Glutamatergic neuron (in vitro differentiated cells): ENCODE results near the gene EVA1C. TPM values are rescaled to one million over a fixed set of nuclear protein-coding genes. Genes with fewer than 3 reads are reported as not detected.

Experiments
- DNase-seq: peaks from one replicate; pipeline ENCODE4 v3.0.0; 2022
- H3K27ac Mint-ChIP-seq: one replicate; pipeline ENCODE4 v1.8.0; 2020; ENCODE audit warnings: mild to moderate bottlenecking, mixed read lengths, inconsistent platforms; ENCODE audit not compliant: unreplicated experiment
- H3K27me3 Mint-ChIP-seq: one replicate; pipeline ENCODE4 v1.8.0; 2020; ENCODE audit warnings: mild to moderate bottlenecking, moderate library complexity, mixed read lengths, inconsistent platforms; ENCODE audit not compliant: unreplicated experiment
- H3K36me3 Mint-ChIP-seq: one replicate; pipeline ENCODE4 v1.8.0; 2020; ENCODE audit warnings: mild to moderate bottlenecking, mixed read lengths, inconsistent platforms; ENCODE audit not compliant: unreplicated experiment
- H3K4me1 Mint-ChIP-seq: one replicate; pipeline ENCODE4 v1.8.0; 2020; ENCODE audit warnings: mild to moderate bottlenecking, low read depth, mixed read lengths, inconsistent platforms; ENCODE audit not compliant: unreplicated experiment
- H3K4me3 Mint-ChIP-seq: one replicate; pipeline ENCODE4 v1.8.0; 2020; ENCODE audit warnings: mild to moderate bottlenecking, mixed read lengths, inconsistent platforms; ENCODE audit not compliant: unreplicated experiment
- H3K9me3 Mint-ChIP-seq: one replicate; pipeline ENCODE4 v1.8.0; 2020; ENCODE audit warnings: mild to moderate bottlenecking, moderate library complexity, mixed read lengths, inconsistent platforms; ENCODE audit not compliant: unreplicated experiment
- total RNA-seq: library from RNA; stranded (reverse); fragmentation: NEBNext Ultra II Directional; extraction: Animal tissue kit (Norgen Biotek cat#: 25700); gene quantifications from one replicate; pipeline ENCODE4 v1.2.1, GENCODE V29; 2021; ENCODE audit not compliant: unreplicated experiment
- TF ChIP-seq, protein P1 (sequence below): fragments of 200-600 bp; sonication (generic); IDR thresholded peaks from one replicate; pipeline ENCODE4 v1.5.0; 2021; ENCODE audit not compliant: partially characterized antibody, unreplicated experiment

The EVA1C gene
- total RNA-seq, 1 donor from 2014 or later = 2.5 TPM

DNA sequence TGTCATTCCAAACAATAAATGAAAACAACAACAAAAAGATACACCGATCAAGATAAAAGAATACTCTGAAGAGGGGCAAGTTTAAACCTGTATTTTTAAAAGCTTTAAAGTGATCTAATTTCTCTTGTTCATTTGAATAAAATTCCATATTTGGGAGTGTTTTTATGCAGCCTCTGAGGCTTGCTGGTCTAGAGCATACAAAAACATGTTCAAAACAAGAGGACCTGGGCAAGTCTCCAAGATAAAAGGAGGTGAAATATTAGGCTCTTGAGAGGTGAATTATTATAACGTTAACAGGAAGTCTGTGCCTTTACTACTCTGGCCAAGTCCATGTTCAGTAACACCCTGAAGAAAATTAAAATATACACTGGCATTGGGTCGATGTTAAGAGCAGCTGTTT is 39.8 kb upstream of the EVA1C start:
- no peak overlapping the region for H3K27ac Mint-ChIP-seq
- DNase-seq = no peak
- H3K36me3 Mint-ChIP-seq = no peaks in the 10 kb centered on the region
- no peaks in the 10 kb centered on the region for H3K9me3 Mint-ChIP-seq
- no peaks in the 10 kb centered on the region for H3K27me3 Mint-ChIP-seq
- TF ChIP-seq, protein P1, sequence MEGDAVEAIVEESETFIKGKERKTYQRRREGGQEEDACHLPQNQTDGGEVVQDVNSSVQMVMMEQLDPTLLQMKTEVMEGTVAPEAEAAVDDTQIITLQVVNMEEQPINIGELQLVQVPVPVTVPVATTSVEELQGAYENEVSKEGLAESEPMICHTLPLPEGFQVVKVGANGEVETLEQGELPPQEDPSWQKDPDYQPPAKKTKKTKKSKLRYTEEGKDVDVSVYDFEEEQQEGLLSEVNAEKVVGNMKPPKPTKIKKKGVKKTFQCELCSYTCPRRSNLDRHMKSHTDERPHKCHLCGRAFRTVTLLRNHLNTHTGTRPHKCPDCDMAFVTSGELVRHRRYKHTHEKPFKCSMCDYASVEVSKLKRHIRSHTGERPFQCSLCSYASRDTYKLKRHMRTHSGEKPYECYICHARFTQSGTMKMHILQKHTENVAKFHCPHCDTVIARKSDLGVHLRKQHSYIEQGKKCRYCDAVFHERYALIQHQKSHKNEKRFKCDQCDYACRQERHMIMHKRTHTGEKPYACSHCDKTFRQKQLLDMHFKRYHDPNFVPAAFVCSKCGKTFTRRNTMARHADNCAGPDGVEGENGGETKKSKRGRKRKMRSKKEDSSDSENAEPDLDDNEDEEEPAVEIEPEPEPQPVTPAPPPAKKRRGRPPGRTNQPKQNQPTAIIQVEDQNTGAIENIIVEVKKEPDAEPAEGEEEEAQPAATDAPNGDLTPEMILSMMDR = no peak
- no peaks in the 10 kb centered on the region for H3K4me1 Mint-ChIP-seq
- no peak overlapping the region for H3K4me3 Mint-ChIP-seq

DNA sequence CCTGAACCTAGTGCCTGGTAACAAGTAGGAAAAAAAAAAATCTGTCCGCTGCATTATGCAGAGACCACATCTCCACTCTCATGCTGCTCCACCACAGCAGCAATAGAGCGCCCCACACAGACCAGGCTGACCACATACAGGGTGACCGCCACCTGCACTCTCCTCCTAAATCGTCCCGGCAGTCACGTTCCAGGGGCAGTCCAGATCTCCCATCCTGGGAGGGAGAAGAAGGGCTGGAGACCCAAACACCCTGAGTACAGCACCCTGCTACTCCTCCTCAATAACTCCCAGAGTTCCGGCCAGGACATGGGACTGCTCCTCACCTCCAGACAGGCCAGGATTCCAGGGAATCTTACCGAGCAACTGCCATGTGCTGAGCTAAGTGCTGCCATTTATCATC is 35.0 kb upstream of the EVA1C start:
- no peak for DNase-seq
- H3K27ac Mint-ChIP-seq = no peak overlapping the region
- peaks cover 3% of the 10 kb centered on the region for H3K27me3 Mint-ChIP-seq
- H3K4me1 Mint-ChIP-seq = peaks cover 11% of the 10 kb centered on the region
- TF ChIP-seq, protein P1 = no peak
- peaks cover 7% of the 10 kb centered on the region for H3K36me3 Mint-ChIP-seq
- H3K4me3 Mint-ChIP-seq = no peak overlapping the region
- H3K9me3 Mint-ChIP-seq = no peaks in the 10 kb centered on the region

DNA sequence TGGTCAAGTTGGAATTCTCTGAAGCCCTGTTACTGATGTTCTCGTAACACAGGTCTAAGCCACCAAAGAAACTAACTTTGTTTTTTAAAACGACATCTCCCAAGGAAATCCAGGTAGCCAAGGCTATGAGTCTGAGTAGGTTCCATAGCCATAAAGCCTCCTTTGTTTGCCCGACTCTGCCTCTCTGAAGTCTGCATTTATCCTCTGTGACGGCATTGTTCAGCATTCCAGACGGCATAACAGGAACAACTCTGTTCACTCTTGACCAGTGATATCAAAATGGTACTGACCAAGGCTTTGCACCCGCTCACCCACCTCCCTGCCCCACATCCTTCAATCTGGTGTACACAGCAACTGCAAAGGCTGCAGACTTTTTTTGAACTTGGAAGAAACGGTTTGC is 34.5 kb upstream of the EVA1C start:
- H3K4me3 Mint-ChIP-seq = no peak overlapping the region
- H3K36me3 Mint-ChIP-seq = peaks cover 7% of the 10 kb centered on the region
- TF ChIP-seq, protein P1 = no peak
- H3K9me3 Mint-ChIP-seq = no peaks in the 10 kb centered on the region
- DNase-seq = no peak
- peaks cover 11% of the 10 kb centered on the region for H3K4me1 Mint-ChIP-seq
- H3K27me3 Mint-ChIP-seq = peaks cover 3% of the 10 kb centered on the region
- peak overlapping the region; percentile 22 for H3K27ac Mint-ChIP-seq

DNA sequence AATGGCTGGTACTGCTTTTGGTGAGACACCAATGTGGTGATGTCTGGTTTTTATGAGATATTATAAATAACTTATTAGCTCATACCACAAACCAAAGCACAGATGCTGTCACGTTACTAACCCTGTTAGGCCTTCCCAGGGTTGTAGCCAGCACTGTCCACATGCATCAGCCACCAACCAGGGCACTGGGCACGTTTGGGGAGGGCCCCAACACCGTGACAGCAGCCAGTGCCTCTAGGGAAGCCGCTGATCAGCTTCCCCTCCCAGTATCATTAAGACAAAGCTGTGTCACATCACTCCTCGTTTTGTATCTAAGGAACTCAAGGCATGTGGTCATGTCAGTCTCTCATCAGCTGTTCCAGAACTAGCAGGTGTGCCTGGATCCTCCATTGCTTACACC is 33.5 kb upstream of the EVA1C start:
- Mint-ChIP-seq H3K27me3 (peaks cover 3% of the 10 kb centered on the region), H3K27ac (peak overlapping the region; percentile 72), H3K4me1 (peaks cover 11% of the 10 kb centered on the region), H3K9me3 (no peaks in the 10 kb centered on the region), H3K4me3 (no peak overlapping the region), H3K36me3 (peaks cover 7% of the 10 kb centered on the region)
- TF ChIP-seq, protein P1 = no peak
- DNase-seq = no peak

DNA sequence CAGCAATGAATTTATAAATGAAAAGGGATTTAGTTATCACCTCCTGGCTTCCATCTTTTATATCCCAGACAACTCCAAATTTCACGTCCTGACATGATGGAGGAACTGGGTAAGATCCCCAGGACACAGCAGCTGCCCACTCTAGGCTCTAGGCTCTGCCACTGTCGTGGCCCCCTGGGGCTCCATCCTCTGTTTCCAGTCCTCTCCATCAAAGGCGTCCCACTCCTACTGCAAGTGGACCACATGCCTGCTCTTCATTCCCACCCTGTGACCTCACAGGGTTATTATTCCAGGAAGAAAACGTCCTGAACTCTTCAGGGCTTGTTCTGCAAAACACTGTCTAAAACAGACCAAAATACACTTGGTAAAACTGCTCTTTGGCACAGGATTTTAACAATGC is 31.6 kb upstream of the EVA1C start:
- peaks cover 3% of the 10 kb centered on the region for H3K27me3 Mint-ChIP-seq
- H3K27ac Mint-ChIP-seq = peak overlapping the region; percentile 52
- no peaks in the 10 kb centered on the region for H3K9me3 Mint-ChIP-seq
- peaks cover 11% of the 10 kb centered on the region for H3K4me1 Mint-ChIP-seq
- TF ChIP-seq, protein P1 = no peak
- H3K36me3 Mint-ChIP-seq = peaks cover 7% of the 10 kb centered on the region
- no peak for DNase-seq
- no peak overlapping the region for H3K4me3 Mint-ChIP-seq
